Measurements from ENCODE around the gene IFNA17.
"Not testable (repeated sequence)": the region's sequence is repeated elsewhere in the genome, so short reads cannot be mapped to it uniquely, and the experiment has no call there.

The IFNA17 gene

DNA sequence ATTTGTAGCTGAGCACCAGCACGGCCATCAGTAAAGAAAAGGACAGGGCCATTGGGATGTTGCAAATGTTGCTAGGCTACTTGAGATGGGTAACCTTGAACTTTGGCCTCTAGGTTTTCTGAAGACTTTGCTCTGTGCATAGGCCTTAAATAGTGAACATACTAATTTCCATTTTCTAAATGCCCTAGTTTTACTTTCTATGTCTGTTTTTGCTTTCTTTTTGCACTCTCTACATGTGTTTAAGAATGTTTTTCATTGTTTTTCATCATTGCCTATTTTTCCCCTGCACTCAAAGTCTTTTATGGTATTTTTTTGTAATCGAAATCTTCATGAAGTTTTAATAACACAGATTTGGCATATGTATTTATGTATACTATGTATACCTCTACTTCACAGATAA, at the start of gene IFNA17:
Gene IFNA17 (minus strand): TSS at position 101 of the 400 bp plus-strand sequence. CDS start 49 bp downstream, at position 52.
- DNase-seq = no peak

DNA sequence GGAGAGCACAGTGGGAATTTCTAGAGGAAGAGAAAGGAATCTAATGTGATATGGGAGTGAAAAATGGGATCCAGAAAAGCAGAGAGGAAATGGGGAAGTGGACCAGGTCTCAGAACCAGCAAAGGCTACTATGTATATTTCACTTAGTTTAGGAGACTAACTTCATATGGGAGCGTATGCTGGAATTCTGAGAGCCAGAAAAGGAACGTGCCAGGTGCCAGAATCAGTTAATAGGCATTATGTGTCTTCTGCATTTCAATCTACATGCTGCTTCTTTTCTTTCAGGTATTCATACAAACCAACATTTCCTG, 40.3 kb upstream of the IFNA17 start:
- no peak for DNase-seq

DNA sequence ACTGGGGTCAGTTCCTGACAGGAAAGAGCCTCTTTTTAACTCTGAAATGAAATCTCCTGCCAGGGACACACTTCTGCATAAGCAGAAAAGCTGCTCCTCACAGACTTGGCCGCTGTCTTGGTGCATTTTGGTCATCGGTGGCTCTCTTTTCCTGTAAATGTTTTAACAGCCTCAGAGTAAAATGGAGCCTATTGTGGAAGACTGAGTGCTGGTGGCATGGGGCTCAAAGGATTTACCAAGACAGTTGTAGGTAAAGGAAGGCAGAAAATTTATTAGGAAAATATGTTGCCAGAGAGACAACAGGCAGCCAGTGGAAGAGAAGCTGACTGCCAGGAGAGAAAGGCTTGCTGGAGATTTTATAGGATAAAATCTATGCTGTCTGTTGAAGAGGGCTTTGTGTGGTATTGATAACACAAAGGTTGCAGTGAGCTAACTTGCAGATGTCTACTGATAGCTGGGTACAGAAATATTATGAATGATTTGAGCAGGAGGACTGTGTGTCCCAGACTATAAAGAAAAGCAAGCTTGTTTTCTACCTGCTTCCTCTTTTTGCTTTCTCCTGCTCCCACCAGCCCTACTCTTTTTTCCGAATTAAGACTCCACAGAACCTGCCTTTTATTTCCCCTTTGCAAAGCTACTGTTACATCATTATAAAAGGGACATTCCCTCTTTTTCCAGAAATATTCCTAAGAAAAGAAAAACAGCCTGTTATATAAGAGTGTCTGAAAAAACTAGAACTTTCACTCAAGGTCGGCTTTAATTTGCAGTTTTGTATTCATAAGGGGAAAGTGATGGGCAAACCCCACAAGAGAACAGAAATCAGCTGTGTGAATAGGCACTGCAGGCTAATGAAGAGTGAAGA, 39.7 kb upstream of the IFNA17 start:
- no peak for DNase-seq

DNA sequence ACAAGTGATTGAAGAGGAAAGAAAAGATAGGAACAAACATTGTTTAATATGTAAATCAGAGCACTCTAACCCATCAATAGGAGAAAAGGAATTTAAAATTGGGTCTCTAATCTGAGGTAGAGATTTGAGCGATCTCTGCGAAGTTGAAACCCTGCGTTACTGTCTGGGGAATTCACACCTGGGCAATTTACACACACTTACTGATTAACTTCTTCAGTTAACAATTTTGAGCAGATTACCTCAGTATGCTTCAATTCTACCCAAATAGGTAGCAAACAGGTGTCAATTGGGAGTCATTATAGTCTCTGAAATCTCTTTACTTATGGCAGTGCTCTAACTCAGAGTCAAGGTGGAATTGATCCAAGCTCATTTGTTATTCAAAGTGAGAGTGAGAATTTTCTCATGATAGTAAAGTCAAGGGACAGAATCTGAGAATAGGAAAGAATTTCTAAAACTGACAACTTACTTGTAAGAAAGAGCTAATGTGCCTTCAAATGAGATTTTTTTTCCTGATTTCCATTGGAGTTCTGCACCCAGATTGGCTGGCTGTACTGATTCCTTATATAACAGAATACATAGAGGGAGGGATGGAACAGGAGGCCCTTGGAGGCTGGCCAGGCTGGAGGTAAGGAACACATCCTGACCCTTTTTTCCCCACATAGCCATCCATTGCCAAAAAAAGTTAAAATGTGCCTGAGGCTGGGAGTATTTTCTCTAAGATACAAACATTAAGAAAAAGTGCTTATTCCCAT, 38.9 kb upstream of the IFNA17 start:
- DNase-seq = no peak

DNA sequence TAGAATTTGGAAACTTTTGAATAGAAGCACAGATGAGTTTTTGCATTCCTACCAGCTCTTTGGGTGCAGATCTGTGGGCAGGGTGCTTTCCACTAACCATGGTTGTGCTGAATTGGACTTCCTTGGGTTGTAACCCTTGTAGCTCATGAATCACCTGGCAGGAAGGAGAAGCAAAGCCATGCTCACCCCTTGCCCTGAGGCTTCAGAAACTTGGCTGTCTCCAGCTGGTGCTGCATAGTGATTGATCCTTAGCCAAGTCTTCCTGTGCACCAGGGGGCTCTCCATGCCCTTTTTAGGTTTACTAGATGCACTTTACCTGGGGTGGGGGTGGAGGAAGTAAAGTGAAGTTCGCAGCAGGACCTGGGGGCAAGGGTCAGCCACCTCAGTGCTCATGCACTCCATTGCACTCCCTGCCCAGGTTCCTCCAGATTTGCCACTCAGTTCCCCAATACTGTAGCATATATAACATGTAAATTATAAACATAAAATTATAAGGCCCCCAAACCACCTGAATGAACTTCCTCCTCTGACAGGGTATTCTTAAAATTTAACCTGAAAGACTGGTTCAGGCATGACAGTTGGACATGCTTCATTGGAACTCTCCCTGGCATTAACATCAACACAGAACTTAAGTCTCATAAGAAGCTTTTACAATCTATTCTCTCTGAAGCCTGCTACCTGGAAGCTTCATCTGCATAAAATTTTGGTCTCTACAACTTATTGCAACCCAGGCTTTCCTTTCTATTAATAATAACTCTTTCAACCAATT, 37.6 kb upstream of the IFNA17 start:
- no peak for DNase-seq

DNA sequence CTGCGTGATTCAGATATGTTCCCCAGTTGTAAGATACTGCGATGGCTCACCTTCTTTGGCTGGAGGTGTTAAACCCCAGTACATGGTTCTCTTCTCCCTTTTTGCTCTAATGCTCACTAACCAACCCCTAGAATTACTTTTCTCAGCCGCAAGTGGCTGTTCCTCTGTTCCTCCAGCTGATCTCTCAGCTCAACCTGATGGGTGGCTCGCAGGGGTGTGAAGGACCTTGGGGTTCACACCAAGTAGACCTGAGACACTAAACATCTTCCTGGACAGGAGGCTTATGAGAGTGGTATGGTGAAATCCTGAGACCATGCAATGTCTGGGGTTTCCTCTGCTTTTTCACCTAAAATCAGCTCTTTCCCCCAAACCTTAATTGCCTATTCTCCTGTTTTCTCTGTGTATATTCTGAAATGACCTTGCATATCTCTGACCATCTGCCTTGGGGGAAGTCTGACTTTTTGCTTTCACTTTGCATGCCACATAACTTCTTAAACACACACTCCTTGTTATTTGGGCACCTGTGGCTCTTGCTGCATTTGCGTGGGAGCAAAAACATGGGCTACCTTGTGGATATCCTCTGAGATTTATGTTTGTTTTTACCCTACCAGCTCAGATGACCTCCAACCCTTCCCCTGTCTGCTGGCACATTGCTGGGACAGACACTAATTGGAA, 27.7 kb upstream of the IFNA17 start:
- DNase-seq = no peak

DNA sequence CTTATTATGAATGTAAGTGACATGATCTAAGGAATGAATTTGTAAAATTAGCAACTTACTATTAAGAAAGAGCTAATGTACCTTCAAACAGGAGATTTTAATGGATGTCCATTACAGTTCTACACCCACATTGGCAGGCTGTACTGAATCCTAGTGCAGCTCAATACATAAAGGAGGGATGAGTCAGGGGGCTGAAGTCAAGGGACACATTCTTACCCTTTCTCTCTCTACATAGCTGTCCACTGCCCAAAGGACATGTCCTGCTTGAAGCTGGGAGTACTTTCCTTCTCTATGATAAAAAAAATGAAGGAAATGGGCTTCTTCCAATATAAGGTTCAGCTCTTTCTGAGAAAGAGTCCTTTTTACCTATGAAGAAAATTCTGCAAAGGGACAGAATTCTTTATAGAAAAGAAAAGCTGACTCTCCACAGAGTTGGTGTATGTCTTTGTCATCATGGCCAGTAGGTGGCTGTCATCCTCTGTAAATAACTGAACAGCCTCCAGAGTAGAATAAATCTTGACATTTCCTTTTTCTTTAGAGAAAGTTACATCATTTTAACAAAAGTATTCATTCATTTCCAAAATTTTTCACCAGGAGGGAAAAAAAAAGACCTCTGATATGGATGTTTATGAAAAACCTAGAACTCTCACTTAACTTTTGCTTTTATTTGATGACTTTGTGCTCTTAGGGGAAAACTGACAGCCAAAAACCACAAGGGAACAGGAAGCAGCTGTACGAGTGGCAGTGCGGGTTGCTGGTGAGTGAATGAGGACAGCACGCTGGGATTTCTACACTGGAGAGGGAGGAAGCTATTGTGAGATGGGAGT, 24.9 kb upstream of the IFNA17 start:
- no peak for DNase-seq

DNA sequence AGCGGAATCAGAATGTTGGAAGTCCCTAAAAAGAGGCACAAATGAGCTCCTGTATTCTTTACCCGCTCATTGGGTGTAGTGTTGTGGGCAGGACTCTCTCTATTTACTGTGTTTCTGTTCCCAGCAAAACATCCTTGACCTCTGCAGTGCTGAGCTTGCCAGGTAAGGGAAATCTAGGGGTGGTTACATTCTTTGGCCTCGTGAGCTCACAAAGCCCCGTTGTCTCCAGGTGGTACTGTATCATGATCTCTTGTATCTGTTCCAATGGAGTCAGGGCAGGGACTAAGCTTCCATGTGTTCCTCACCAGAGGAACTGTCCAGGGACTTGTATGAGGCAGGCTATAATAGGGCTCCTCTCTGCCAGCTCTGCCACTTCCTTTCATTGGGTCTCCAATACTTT, 23.6 kb upstream of the IFNA17 start:
- no peak for DNase-seq

DNA sequence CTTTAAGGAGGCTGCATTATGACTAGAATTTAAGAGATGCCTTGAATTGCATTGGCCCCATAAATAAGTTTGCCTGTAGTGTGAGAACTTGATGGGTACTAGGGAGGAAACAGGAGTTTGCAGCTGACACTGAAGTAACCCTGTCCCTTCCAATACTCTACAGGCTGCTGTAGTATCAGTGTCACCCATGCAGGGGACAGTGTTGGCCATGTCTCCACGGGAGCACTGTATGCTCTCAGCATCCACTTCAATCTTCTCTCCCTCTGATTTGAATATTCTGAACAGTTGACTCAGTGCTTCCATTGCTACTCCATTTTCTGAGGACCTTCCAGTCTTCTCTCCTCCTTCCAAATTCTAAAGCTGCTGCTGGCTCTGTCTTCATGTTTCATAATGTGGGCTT, 23.2 kb upstream of the IFNA17 start:
- DNase-seq = no peak

DNA sequence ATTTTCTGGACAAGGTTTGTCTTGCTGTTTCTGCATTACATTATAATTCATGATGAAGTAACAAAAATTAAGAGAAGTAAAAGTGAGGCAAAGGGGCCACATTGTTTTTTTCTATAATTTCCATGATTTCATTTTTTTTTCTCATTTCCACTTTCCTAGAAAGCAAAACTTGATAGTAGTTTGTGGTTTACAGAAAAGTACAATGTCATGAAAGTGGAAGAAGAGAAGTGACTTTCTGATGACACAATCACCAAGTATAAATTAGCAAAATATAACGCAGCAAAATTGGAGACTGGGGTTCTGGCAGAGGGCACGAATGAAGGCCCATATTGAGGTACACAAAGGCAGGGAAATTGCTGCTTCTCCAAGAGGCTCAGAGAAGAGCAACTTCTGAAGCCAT, 16.8 kb upstream of the IFNA17 start:
- DNase-seq = no peak

DNA sequence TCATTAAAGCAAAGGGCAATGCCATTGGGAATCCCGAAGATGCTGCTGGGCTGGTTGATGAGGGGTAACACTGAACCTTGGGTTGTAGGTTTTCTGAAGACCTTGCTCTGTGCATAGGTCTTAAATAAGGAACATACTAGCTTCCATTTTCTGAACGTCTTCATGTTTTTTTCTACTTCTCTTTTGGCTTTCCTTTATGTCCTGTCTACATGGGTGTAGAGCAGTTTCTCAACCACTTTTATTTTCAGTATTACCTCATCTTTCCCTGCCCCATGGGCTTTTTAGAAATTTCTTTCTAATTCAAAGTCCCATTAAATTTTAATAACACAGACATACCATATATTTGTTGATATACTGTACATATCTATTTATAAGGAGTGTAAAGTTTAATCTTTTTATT, 11.9 kb upstream of the IFNA17 start, which contains the start of gene IFNA14:
Gene IFNA14 (minus strand): TSS at position 95 of the 400 bp plus-strand sequence. CDS start 70 bp downstream, at position 25.
- DNase-seq = no peak

DNA sequence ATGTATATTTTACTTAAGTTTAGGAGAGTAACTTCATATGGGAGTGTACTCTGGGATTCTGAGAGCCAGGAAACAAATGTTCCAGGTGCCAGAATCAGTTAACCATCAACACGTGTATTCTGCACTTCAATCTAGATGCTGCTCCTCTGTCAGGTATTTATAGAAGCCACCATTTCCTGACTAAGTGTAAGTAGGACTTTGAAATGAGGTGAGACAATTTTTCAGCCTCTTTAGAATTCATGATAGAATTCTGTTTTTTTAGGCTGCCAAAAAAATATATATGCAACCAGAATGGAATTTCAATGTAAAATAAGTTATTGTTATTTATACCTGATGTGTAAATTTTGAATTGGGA, 8.3 kb upstream of the IFNA17 start:
- not testable (repeated sequence) for DNase-seq

DNA sequence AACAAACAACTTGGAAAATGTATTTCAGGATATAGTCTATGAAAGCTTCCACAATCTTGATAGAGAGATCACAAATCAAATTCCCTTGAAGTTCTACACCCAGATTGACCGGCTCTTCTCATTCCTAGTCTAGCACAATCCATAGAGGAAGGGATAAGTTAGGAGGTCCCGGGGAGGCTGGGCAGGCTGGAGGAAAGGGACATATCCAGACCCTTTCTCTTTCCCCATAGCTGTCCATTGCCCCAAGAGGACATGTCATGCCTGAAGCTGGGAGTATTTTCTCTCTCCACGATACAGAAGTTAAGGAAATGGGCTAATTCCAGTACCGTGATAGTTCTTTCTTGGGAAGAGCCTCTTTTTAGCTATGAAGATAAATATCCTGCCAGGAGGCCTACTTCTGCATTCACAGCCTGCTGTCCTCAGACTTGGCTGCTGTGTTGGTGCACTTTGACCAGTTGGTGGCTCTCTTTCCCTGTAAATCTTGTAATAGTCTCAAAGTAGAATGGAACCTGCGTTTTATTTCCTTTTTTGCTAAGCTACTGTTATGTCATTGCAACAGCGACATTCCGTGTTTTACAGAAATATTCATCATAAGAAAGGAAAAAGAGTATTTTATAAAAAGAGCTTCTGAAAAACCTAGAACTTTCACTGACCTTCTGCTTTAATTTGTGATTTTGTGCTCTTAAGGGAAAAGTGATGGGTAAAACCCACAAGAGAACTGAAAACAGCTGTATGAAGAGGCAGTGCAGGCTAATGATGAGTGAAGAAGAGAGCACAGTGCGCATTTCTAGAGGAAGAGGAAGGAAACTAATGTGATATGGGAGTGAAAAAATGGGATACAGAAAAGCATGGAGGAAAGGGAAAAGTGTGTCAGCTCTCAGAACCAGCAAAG, 7.7 kb upstream of the IFNA17 start:
- not testable (repeated sequence) for DNase-seq

DNA sequence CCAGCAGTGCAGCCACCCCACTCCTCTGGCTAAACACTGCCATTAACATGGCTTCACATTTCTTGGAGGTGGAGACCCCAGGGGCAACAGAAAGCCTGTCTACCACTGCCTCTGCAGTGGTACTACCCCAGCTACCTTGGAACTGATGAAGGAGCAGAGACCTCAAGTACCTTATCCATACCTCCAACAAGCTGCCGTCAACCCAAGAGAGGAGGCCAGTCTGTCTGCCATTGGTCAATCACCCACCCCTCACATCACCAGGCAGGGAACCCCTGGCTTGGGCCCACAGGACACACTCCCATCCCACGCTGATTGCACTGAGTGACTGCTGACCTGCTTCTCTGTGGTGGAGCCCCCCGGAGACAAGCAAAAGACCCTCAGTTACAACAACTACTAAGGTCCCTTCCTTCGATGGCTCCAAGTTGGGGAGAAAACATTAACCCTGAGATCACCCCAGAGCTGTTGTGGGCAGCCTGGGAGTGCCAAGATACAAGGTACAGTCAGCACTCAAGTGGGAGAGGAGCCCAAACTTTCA, 6.2 kb upstream of the IFNA17 start:
- DNase-seq = no peak

DNA sequence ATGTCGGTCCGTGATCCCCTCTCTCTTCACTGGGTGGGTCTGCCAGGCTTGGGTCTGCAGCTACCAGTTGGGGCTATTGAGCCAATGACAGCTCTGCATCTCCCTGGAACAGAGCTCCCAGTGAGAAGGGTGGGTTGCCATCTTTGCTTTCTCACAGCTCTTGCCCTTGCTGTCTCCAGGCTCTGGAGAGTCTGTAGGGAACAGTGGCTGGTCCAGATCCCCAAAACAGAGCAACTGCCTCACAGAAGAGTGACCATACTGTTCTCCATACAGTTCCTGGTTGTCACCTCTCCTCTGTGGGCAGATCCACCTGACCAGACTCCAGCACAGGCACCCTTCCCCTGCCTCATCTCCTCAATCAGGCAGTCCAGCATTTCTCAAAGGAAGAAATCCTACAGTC, 5.2 kb upstream of the IFNA17 start:
- DNase-seq = no peak

DNA sequence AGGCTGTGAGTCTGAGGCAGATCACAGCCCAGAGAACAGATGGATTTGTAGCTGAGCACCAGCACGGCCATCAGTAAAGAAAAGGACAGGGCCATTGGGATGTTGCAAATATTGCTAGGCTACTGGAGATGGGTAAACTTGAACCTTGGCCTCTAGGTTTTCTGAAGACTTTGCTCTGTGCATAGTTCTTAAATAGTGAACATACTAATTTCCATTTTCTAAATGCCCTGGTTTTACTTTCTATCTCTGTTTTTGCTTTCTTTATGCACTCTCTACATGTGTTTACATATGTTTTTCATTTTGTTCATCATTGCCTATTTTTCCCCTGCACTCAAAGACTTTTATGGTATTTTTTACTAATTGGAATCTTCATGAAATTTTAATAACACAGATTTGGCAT, 10.8 kb downstream of the IFNA17 start, which contains the start of gene IFNA16:
Gene IFNA16 (minus strand): TSS at position 101 of the 400 bp plus-strand sequence. CDS start 6 bp downstream, at position 95.
- not testable (repeated sequence) for DNase-seq

DNA sequence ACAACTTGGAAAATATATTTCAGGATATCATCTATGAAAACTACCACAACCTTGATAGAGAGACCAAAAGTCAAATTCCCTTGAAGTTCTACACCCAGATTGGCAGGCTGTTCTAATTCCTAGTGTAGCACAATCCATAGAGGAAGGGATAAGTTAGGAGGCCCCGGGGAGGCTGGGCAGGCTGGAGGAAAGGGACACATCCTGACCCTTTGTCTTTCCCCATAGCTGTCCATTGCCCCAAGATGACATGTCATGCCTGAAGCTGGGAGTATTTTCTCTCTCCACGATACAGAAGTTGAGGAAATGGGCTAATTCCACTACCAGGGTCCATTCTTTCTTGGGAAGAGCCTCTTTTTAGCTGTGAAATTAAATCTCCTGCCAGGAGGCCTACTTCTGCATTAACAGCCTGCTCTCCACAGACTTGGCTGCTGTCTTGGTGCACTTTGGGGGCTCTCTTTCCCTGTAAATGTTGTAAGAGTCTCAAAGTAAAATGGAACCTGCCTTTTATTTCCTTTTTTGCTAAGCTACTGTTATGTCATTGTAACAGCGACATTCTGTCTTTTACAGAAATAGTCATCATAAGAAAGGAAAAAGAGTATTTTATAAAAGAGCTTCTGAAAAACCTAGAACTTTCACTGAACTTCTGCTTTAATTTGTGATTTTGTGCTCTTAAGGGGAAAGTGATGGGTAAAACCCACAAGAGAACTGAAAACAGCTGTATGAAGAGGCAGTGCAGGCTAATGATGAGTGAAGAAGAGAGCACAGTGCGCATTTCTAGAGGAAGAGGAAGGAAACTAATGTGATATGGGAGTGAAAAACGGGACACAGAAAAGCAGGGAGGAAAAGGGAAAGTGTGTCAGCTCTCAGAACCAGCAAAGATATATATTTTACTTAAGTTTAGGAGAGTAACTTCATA, 14.4 kb downstream of the IFNA17 start:
- not testable (repeated sequence) for DNase-seq

DNA sequence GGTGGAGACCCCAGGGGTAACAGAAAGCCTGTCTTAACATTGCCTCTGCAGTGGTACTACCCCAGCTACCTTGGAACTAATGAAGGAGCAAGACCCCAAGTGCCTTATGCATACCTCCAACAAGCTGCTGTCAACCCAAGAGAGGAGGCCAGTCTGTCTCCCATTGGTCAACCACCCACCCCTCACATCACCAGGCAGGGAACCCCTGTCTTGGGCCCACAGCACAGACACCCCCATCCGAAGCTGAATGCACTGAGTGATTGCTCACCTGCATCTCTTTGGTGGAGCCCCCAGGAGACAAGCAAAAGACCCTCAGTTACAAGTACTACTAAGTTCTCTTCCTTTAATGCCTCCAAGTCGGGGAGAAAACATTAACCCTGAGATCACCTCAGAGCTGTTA, 15.9 kb downstream of the IFNA17 start:
- not testable (repeated sequence) for DNase-seq

DNA sequence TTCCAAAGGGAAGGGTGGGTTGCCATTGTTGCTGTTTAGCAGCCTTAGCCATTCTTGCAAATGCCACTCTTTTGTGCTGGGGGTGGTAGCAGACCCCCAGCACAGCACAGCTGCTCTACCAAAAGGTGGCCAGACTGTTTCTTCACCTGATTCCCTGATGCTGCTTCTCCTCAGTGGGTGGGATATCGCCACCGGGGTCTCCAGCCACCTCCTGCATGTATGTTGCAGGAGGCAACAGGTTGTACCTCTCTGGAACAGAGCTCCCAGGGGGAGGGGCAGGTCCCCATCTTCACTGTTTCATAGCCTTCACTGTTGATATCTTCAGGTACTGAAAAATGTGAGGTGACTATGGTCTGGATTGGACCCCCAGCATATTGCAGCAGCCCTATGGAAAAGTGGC, 17.2 kb downstream of the IFNA17 start:
- not testable (repeated sequence) for DNase-seq
